ENCODE results near the gene ZNF26.

GRCh38 chr12:133063556-133063955 is 77.4 kb downstream of the ZNF26 start:
- no peak for TF ChIP-seq CTCF (IDR thresholded peaks at IDR 0.05)
- no peak for TF ChIP-seq POLR2A (IDR thresholded peaks at IDR 0.05)
